ENCODE results near the gene SLC30A2. TPM values are rescaled to one million over a fixed set of nuclear protein-coding genes. Genes with fewer than 3 reads are reported as not detected.

The SLC30A2 gene
- total and polyA plus RNA-seq, 10 of the 15 experiments (the other 5 are each of a cell fraction or from before 2014, with no cell fraction given), result 0.13 TPM; not detected in 9

DNA sequence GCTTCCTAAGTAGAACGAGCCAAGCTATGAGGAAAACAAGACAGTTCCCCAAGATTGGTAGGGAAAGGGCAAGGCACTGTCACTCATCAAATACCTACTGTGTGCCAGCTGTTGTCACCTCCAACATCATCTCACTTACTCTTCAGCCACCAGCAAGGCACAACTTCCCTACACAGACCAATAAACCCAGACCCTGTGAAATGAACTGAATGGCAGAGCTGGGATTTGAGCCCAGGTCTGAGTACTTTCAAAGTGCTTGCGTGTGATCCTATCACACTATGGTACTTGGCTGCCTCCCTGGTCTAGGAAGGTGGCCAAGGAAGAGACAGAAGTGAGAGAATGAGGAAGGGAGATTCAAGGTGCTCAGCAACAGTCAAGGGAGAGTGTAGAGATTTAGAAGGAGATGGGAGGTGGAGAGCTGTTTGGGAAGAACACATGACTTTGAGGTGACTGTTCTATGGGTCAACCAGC lies 38.2 kb upstream of the SLC30A2 start:
- Histone ChIP-seq H3K36me3 (ENCODE audit: control insufficient read depth in 2 of 2, insufficient read depth in 2 of 2, low read length in 1 of 2) (no peaks in the 10 kb centered on the region), H3K27me3 (replicated peaks in 1 of 2; ENCODE audit: control insufficient read depth in 2 of 2, insufficient read depth in 2 of 2, low read length in 1 of 2) (no peaks in the 10 kb centered on the region; a peak in 2 of 4 replicates), H3K4me1 (ENCODE audit: control insufficient read depth, insufficient read depth, low read length) (no peaks in the 10 kb centered on the region), H3K9me3 (replicated peaks; ENCODE audit: control insufficient read depth, insufficient read depth, low read length) (no peaks in the 10 kb centered on the region), H3K79me2 (ENCODE audit: control insufficient read depth, insufficient read depth, low read length) (no peaks in the 10 kb centered on the region), H3K9ac (ENCODE audit: control insufficient read depth, insufficient read depth, low read length) (no peak overlapping the region), H4K20me1 (ENCODE audit: control insufficient read depth, insufficient read depth) (no peaks in the 10 kb centered on the region), H3K4me3 (no peak overlapping the region), H2AFZ (ENCODE audit: control insufficient read depth, low read depth, low read length) (no peak overlapping the region), H3K4me2 (ENCODE audit: control insufficient read depth, insufficient read depth) (no peak overlapping the region), H3K27ac (ENCODE audit: control insufficient read depth, insufficient read depth) (no peak overlapping the region)
- no TSS peak for BruUV-seq (replicated peaks)
- WGBS (ENCODE audit: insufficient coverage, insufficient replicate concordance, low lambda C conversion rate, missing lambda C conversion rate), result 8% methylated on average over 2 of the region's 2 CpGs
- ChIA-PET POLR2A (no interaction called here), SMC1A (ENCODE audit: uncharacterized antibody, unreplicated experiment) (interaction anchor here (1.5 to 1.9 kb wide), 2 partner anchors 17 to 61 kb away, joined by 3 to 5 read pairs; no protein-coding TSS in a partner anchor), CTCF (interaction anchor here (1.4 kb wide), 1 partner anchor 21 kb away, joined by 4 read pairs; no protein-coding TSS in a partner anchor), RAD21 (ENCODE audit: unreplicated experiment) (no interaction called here)
- in situ Hi-C loops (cut with MboI) (no loop called here), intact Hi-C loops (cut with micrococcal nuclease; ENCODE audit: unreplicated experiment) (no loop called here)
- no peak for FAIRE-seq
- no peak for TF ChIP-seq TAF1 (IDR thresholded peaks at IDR 0.05; ENCODE audit: borderline replicate concordance, low read depth, low read length)
- TF ChIP-seq DPF2 (IDR thresholded peaks at IDR 0.05), result no peak
- TF ChIP-seq TCF3 (IDR thresholded peaks at IDR 0.05; ENCODE audit: borderline replicate concordance, insufficient read depth, low read depth, low read length), result no peak
- no peak for TF ChIP-seq LARP7 (IDR thresholded peaks at IDR 0.05)
- no peak for ATAC-seq
- no peak for DNase-seq (ENCODE audit: low read depth, low spot score)

DNA sequence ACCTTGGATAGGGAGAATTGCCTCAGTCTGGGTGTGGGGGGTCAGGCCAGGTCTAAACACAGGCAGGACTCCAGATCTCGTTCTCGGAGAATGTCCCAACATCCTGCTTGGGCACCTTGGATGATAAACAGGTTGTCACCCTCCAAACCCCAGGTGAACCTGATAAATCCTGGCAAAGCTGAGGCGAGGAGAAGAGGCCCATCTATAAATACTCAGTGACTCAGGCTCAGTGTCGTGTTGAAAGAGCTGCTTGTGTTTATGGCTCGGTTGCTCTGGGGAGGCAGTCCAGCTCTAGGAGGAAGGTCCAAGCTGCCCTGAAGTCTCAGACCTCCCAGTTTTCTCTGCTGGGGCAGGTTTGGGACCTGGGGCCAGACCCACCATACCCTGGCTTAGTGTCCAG lies 37.3 kb upstream of the SLC30A2 start:
- no TSS peak for BruUV-seq (replicated peaks)
- ATAC-seq (no peak), FAIRE-seq (no peak), DNase-seq (ENCODE audit: low read depth, low spot score) (no peak)
- Histone ChIP-seq H3K27me3 (replicated peaks in 1 of 2; ENCODE audit: control insufficient read depth in 2 of 2, insufficient read depth in 2 of 2, low read length in 1 of 2) (no peaks in the 10 kb centered on the region; a peak in 2 of 4 replicates), H4K20me1 (ENCODE audit: control insufficient read depth, insufficient read depth) (no peaks in the 10 kb centered on the region), H3K27ac (ENCODE audit: control insufficient read depth, insufficient read depth) (no peak overlapping the region), H3K4me1 (ENCODE audit: control insufficient read depth, insufficient read depth, low read length) (no peaks in the 10 kb centered on the region), H3K4me2 (ENCODE audit: control insufficient read depth, insufficient read depth) (no peak overlapping the region), H3K9ac (ENCODE audit: control insufficient read depth, insufficient read depth, low read length) (no peak overlapping the region), H3K79me2 (ENCODE audit: control insufficient read depth, insufficient read depth, low read length) (no peaks in the 10 kb centered on the region), H2AFZ (ENCODE audit: control insufficient read depth, low read depth, low read length) (no peak overlapping the region), H3K9me3 (replicated peaks; ENCODE audit: control insufficient read depth, insufficient read depth, low read length) (no peaks in the 10 kb centered on the region), H3K36me3 (ENCODE audit: control insufficient read depth in 2 of 2, insufficient read depth in 2 of 2, low read length in 1 of 2) (no peaks in the 10 kb centered on the region), H3K4me3 (no peak overlapping the region)
- in situ Hi-C loops (cut with MboI) (no loop called here), intact Hi-C loops (cut with micrococcal nuclease; ENCODE audit: unreplicated experiment) (no loop called here)
- ChIA-PET POLR2A (no interaction called here), SMC1A (ENCODE audit: uncharacterized antibody, unreplicated experiment) (interaction anchor here (1.9 kb wide), 1 partner anchor 18 kb away, joined by 5 read pairs; no protein-coding TSS in a partner anchor), CTCF (no interaction called here), RAD21 (ENCODE audit: unreplicated experiment) (no interaction called here)
- WGBS (ENCODE audit: insufficient coverage, insufficient replicate concordance, low lambda C conversion rate, missing lambda C conversion rate), result 38% methylated on average over 5 of the region's 5 CpGs
- TF ChIP-seq GABPA (IDR thresholded peaks at IDR 0.05; ENCODE audit: low read depth), result no peak
- no peak for TF ChIP-seq ZNF687 (IDR thresholded peaks at IDR 0.05)
- TF ChIP-seq CHD2 (IDR thresholded peaks at IDR 0.05; ENCODE audit: borderline replicate concordance, low read depth, low read length), result no peak
- no peak for TF ChIP-seq EZH2 (IDR thresholded peaks at IDR 0.05; ENCODE audit: borderline replicate concordance, control insufficient read depth, low read depth, low read length)
- TF ChIP-seq ESRRA (IDR thresholded peaks at IDR 0.05; ENCODE audit: low read length), result no peak
- no peak for TF ChIP-seq MEF2B (IDR thresholded peaks at IDR 0.05; ENCODE audit: partially characterized antibody, poor library complexity, severe bottlenecking)
- TF ChIP-seq NBN (IDR thresholded peaks at IDR 0.05), result no peak
- TF ChIP-seq NFYA (IDR thresholded peaks at IDR 0.05; ENCODE audit: borderline replicate concordance, low read depth, low read length), result no peak
- TF ChIP-seq POLR2A (IDR thresholded peaks at IDR 0.05; ENCODE audit: low read depth, low read length), result no peak
- no peak for TF ChIP-seq EP300 (IDR thresholded peaks at IDR 0.05; ENCODE audit: borderline replicate concordance in 1 of 2, control insufficient read depth in 1 of 2, low read depth in 2 of 2, low read length in 2 of 2)
- TF ChIP-seq NRF1 (conservative IDR thresholded peaks at IDR 0.05; ENCODE audit: low read depth, low read length), result no peak
